Measurements from ENCODE around the gene PCBP4. TPM values are rescaled to one million over a fixed set of nuclear protein-coding genes. Genes with fewer than 3 reads are reported as not detected.
A peak's percentile ranks its signal among the peaks of the same experiment; 100 is the strongest.

Gene PCBP4
- total and polyA plus RNA-seq, 8 donors, result 29.7 to 58.0 (median 45.6) TPM

- TF ChIP-seq, protein P1, sequence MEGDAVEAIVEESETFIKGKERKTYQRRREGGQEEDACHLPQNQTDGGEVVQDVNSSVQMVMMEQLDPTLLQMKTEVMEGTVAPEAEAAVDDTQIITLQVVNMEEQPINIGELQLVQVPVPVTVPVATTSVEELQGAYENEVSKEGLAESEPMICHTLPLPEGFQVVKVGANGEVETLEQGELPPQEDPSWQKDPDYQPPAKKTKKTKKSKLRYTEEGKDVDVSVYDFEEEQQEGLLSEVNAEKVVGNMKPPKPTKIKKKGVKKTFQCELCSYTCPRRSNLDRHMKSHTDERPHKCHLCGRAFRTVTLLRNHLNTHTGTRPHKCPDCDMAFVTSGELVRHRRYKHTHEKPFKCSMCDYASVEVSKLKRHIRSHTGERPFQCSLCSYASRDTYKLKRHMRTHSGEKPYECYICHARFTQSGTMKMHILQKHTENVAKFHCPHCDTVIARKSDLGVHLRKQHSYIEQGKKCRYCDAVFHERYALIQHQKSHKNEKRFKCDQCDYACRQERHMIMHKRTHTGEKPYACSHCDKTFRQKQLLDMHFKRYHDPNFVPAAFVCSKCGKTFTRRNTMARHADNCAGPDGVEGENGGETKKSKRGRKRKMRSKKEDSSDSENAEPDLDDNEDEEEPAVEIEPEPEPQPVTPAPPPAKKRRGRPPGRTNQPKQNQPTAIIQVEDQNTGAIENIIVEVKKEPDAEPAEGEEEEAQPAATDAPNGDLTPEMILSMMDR (IDR thresholded peaks at IDR 0.05), result no peak
- Histone ChIP-seq H3K9me3 (no peaks in the 10 kb centered on the region), H3K4me3 (no peak overlapping the region), H3K27ac (no peak overlapping the region), H3K36me3 (peaks cover 0 to 82% of the 10 kb centered on the region in 2 donors), H3K27me3 (no peaks in the 10 kb centered on the region), H3K4me1 (peaks cover 0 to 7% of the 10 kb centered on the region in 2 donors)
- peak in 1 of 4 donors; percentile 73 for DNase-seq
- no peak for ATAC-seq
- intact Hi-C loops (cut with DNase I), result no loop called here
Measured at GRCh38 chr3:51934139-51934850, 33.0 kb downstream of the PCBP4 start.

DNA sequence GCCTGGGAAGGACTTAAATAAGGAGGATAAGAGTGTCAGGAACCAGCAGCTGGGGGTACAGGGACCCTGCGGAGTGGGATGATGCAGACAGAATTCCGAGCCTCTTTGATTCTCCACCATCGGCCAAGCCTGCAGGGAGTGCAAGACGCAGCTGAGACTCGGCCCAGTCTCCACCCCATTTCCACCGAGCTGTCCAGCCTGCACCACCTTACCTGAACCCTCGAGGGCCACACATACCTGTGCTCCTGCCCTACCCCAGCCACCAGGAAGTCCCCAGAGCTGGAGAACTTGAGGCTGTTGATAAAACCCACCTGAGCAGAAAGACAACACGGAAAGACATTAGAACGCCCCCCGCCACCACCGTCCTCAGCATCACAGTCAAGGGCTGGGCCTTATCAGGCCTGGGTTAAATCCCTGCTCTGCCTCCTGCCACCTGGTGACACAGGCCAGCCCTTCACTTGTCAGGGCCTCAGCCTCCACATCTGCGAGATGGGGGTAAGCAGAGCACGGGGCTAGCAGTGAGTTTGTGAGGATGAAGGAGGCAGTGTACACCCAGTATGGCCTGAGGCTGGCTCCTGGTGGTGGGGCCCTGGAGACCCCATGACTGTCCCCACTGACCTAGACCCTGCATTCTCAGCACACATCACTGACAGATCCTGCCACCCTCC is 33.6 kb downstream of the PCBP4 start:
- Histone ChIP-seq H3K9me3 (no peaks in the 10 kb centered on the region), H3K27me3 (no peaks in the 10 kb centered on the region), H3K4me3 (no peak overlapping the region), H3K4me1 (peaks cover 0 to under 1% of the 10 kb centered on the region in 2 donors), H3K36me3 (peaks cover 0 to 80% of the 10 kb centered on the region in 2 donors), H3K27ac (no peak overlapping the region)
- no peak for ATAC-seq
- no peak for DNase-seq
- TF ChIP-seq, protein P1 (IDR thresholded peaks at IDR 0.05), result no peak
- intact Hi-C loops (cut with DNase I), result no loop called here

GRCh38 chr3:51932471-51933370 is 34.5 kb downstream of the PCBP4 start:
- Histone ChIP-seq H3K27me3 (no peaks in the 10 kb centered on the region), H3K36me3 (peaks cover 0 to 72% of the 10 kb centered on the region in 2 donors), H3K4me1 (no peaks in the 10 kb centered on the region), H3K27ac (no peak overlapping the region), H3K4me3 (no peak overlapping the region), H3K9me3 (no peaks in the 10 kb centered on the region)
- ATAC-seq (no peak), DNase-seq (no peak)
- TF ChIP-seq, protein P1 (IDR thresholded peaks at IDR 0.05), result no peak
- intact Hi-C loops (cut with DNase I), result no loop called here

- H3K27ac ChIP-seq, result no peak overlapping the region
- no peaks in the 10 kb centered on the region for H3K4me1 ChIP-seq
- intact Hi-C loops (cut with DNase I), result no loop called here
- TF ChIP-seq, protein P1 (IDR thresholded peaks at IDR 0.05), result no peak
- no peaks in the 10 kb centered on the region for H3K27me3 ChIP-seq
- ATAC-seq (no peak), DNase-seq (no peak)
- no peak overlapping the region for H3K4me3 ChIP-seq
- peaks cover 0 to 62% of the 10 kb centered on the region in 2 donors for H3K36me3 ChIP-seq
- no peaks in the 10 kb centered on the region for H3K9me3 ChIP-seq
Measured at GRCh38 chr3:51931756-51932155, 35.5 kb downstream of the PCBP4 start.

Measured in left lung (tissue), 10 donors.